AG09319 (cell line): ENCODE data around the gene MAFG.

Experiments used
- DNase-seq: peaks from one replicate; pipeline ENCODE4 v3.0.0-alpha.2; 2010; ENCODE audit warnings: low read depth; ENCODE audit errors: extremely low read depth
- TF ChIP-seq, protein P1 (sequence below): IDR thresholded peaks from 2 replicates; pipeline ENCODE4 v1.5.1; 2011; ENCODE audit warnings: low read depth, mild to moderate bottlenecking, inconsistent platforms, low read length, moderate library complexity

Gene MAFG

GRCh38 chr17:81941484-81942166 is 14.1 kb upstream of the MAFG start:
- TF ChIP-seq, protein P1, sequence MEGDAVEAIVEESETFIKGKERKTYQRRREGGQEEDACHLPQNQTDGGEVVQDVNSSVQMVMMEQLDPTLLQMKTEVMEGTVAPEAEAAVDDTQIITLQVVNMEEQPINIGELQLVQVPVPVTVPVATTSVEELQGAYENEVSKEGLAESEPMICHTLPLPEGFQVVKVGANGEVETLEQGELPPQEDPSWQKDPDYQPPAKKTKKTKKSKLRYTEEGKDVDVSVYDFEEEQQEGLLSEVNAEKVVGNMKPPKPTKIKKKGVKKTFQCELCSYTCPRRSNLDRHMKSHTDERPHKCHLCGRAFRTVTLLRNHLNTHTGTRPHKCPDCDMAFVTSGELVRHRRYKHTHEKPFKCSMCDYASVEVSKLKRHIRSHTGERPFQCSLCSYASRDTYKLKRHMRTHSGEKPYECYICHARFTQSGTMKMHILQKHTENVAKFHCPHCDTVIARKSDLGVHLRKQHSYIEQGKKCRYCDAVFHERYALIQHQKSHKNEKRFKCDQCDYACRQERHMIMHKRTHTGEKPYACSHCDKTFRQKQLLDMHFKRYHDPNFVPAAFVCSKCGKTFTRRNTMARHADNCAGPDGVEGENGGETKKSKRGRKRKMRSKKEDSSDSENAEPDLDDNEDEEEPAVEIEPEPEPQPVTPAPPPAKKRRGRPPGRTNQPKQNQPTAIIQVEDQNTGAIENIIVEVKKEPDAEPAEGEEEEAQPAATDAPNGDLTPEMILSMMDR = no peak
- DNase-seq = no peak

- no peak for DNase-seq
- TF ChIP-seq, protein P1 = no peak
These were observed 13.3 kb upstream of the MAFG start for GRCh38 chr17:81940538-81941483.

- TF ChIP-seq, protein P1 = no peak
- DNase-seq = no peak
These were observed 12.4 kb upstream of the MAFG start for GRCh38 chr17:81939881-81940385.

- TF ChIP-seq, protein P1 = no peak
- no peak for DNase-seq
These were observed 11.7 kb upstream of the MAFG start for GRCh38 chr17:81939218-81939617.

GRCh38 chr17:81935709-81936084 is 8.2 kb upstream of the MAFG start:
- TF ChIP-seq, protein P1 = no peak
- no peak for DNase-seq

GRCh38 chr17:81934850-81935708 is 7.5 kb upstream of the MAFG start:
- no peak for DNase-seq
- TF ChIP-seq, protein P1 = no peak
